ENCODE measurements around the gene GPS2. TPM values are rescaled to one million over a fixed set of nuclear protein-coding genes. Genes with fewer than 3 reads are reported as not detected.

GPS2 gene
- total RNA-seq, 1 donor from 2014 or later: 51.1 TPM

DNA sequence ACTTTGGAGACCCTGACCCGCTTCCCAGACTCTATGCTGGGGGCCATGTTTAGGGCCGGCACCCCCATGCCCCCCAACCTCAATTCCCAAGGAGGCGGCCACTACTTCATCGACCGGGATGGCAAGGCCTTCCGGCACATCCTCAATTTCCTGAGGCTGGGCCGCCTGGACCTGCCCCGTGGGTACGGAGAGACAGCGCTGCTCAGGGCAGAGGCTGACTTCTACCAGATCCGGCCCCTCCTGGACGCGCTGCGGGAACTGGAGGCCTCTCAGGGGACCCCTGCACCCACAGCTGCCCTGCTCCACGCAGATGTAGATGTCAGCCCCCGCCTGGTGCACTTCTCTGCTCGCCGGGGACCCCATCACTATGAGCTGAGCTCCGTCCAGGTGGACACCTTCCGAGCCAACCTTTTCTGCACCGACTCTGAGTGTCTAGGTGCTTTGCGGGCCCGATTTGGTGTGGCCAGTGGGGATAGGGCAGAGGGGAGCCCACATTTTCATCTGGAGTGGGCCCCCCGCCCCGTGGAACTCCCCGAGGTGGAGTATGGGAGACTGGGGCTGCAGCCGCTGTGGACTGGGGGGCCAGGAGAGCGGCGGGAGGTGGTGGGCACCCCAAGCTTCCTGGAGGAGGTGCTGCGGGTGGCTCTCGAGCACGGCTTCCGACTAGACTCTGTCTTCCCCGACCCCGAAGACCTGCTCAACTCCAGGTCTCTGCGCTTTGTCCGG, 37.9 kb upstream of the GPS2 start:
- intact Hi-C loops (cut with DNase I): loop anchor here (5.0 to 10.0 kb wide), 4 partner anchors 54 to 212 kb away; partner anchors contain the start of genes FGF11, NLGN2, POLR2A and SENP3
- TF ChIP-seq CTCF (IDR thresholded peaks at IDR 0.05) (no peak), POLR2AphosphoS5 (IDR thresholded peaks at IDR 0.05; ENCODE audit: insufficient read depth in 1 of 2, low read depth in 1 of 2) (no peak), POLR2A (IDR thresholded peaks at IDR 0.05) (no peak)
- Histone ChIP-seq H3K27me3 (no peaks in the 10 kb centered on the region), H3K4me1 (peaks cover 52% of the 10 kb centered on the region), H3K4me3 (peak overlapping the region; percentile 87 to 99), H3K9me3 (no peaks in the 10 kb centered on the region), H3K27ac (peak overlapping the region; percentile 96), H3K36me3 (no peaks in the 10 kb centered on the region)
- no peak for DNase-seq (ENCODE audit: extremely low spot score in 2 of 2)

GRCh38 chr17:7352503-7352889, 37.3 kb upstream of the GPS2 start:
- TF ChIP-seq POLR2AphosphoS5 (IDR thresholded peaks at IDR 0.05; ENCODE audit: insufficient read depth in 1 of 2, low read depth in 1 of 2) (no peak), CTCF (IDR thresholded peaks at IDR 0.05) (no peak), POLR2A (IDR thresholded peaks at IDR 0.05) (no peak)
- H3K27me3 ChIP-seq: no peaks in the 10 kb centered on the region
- H3K4me3 ChIP-seq: peak overlapping the region; percentile 87 to 99
- H3K4me1 ChIP-seq: peaks cover 52% of the 10 kb centered on the region
- intact Hi-C loops (cut with DNase I): loop anchor here (5.0 to 10.0 kb wide), 4 partner anchors 55 to 212 kb away; partner anchors contain the start of genes FGF11, NLGN2, POLR2A and SENP3
- DNase-seq (ENCODE audit: extremely low spot score in 2 of 2): no peak
- H3K9me3 ChIP-seq: no peaks in the 10 kb centered on the region
- H3K36me3 ChIP-seq: no peaks in the 10 kb centered on the region
- peak overlapping the region; percentile 96 for H3K27ac ChIP-seq

- TF ChIP-seq POLR2A (IDR thresholded peaks at IDR 0.05) (peak in 1 of 2 donors; percentile 47), POLR2AphosphoS5 (IDR thresholded peaks at IDR 0.05; ENCODE audit: insufficient read depth in 1 of 2, low read depth in 1 of 2) (peak in 1 of 2 donors; percentile 81), CTCF (IDR thresholded peaks at IDR 0.05) (peak in 2 of 3 experiments; percentile 10)
- peaks cover 52% of the 10 kb centered on the region for H3K4me1 ChIP-seq
- H3K9me3 ChIP-seq: no peaks in the 10 kb centered on the region
- no peak for DNase-seq (ENCODE audit: extremely low spot score in 2 of 2)
- peak within 1 kb of the TSS; percentile 87 to 99 for H3K4me3 ChIP-seq
- H3K27ac ChIP-seq: peak within 1 kb of the TSS; percentile 96
- H3K36me3 ChIP-seq: no peaks in the 10 kb centered on the region
- intact Hi-C loops (cut with DNase I): loop anchor here (5.0 to 10.0 kb wide), 4 partner anchors 55 to 213 kb away; partner anchors contain the start of genes FGF11, NLGN2, POLR2A and SENP3
- no peaks in the 10 kb centered on the region for H3K27me3 ChIP-seq
Measured at GRCh38 chr17:7351665-7352502, 36.7 kb upstream of the GPS2 start, which contains the start of gene KCTD11. Gene KCTD11, plus strand, starts transcription at chr17:7352162.

DNA sequence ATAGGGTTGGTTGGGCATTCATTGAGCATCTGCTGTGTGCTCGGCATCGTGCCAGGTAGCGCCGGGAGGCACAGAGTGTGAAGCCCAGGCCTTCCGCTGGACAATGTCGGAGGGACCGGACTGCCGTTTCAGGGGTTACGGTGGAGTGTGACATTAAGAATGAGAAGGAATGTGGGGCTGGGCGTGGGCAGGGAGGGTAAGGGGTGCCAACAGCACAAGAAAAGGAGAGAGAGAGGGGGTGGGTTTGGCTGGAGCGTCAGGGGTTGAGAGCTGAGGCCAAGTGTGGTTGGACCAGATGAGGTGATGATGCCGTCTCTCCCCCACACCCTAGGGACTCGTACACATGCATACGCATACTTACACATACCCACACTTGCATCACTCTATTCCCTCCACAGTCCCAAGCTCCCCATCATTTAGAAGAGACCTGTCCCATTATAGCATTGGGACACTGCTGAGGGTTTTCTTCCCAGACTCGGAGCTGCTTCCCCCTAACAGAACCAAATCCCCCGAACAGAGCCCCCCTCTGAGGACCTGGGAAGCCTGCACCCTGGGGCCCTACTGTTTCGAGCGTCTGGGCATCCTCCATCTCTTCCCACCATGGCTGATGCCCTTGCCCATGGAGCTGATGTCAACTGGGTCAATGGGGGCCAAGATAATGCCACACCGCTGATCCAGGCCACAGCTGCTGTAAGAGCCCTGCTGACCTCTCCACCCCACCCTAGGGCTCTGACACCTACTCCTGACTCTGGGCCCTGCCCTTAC, 33.5 kb upstream of the GPS2 start:
- no peak for DNase-seq (ENCODE audit: extremely low spot score in 2 of 2)
- H3K4me3 ChIP-seq: no peak overlapping the region
- no peaks in the 10 kb centered on the region for H3K9me3 ChIP-seq
- H3K4me1 ChIP-seq: peaks cover 28% of the 10 kb centered on the region
- TF ChIP-seq POLR2AphosphoS5 (IDR thresholded peaks at IDR 0.05; ENCODE audit: insufficient read depth in 1 of 2, low read depth in 1 of 2): no peak
- TF ChIP-seq CTCF (IDR thresholded peaks at IDR 0.05): no peak
- no peak for TF ChIP-seq POLR2A (IDR thresholded peaks at IDR 0.05)
- no peaks in the 10 kb centered on the region for H3K27me3 ChIP-seq
- no peaks in the 10 kb centered on the region for H3K36me3 ChIP-seq
- intact Hi-C loops (cut with DNase I): loop anchor here (5.0 kb wide), 1 partner anchor 36 kb away; no protein-coding TSS in a partner anchor
- H3K27ac ChIP-seq: no peak overlapping the region

Data from vagina (tissue), 2 donors.